ENCODE data around the gene AMIGO1.

AMIGO1 gene

GRCh38 chr1:109490029-109490933, 19.2 kb downstream of the AMIGO1 start:
- H3K4me3 ChIP-seq (ENCODE audit: low read length, poor library complexity, severe bottlenecking) = no peak overlapping the region
- H3K36me3 ChIP-seq (ENCODE audit: insufficient read depth, low read length) = no peaks in the 10 kb centered on the region; the same call in 1 of the 2 replicates
- H3K9me3 ChIP-seq (ENCODE audit: insufficient read depth, low read depth, low read length) = no peaks in the 10 kb centered on the region
- no peak overlapping the region for H3K9ac ChIP-seq (ENCODE audit: low read depth, low read length, poor library complexity, severe bottlenecking)
- peaks cover 7% of the 10 kb centered on the region for H4K20me1 ChIP-seq (ENCODE audit: insufficient read depth, low read length, poor library complexity, severe bottlenecking)
- peaks cover 17% of the 10 kb centered on the region for H3K4me1 ChIP-seq (ENCODE audit: insufficient read depth, low read length, poor library complexity, severe bottlenecking)
- H3K9me2 ChIP-seq (replicated peaks; ENCODE audit: low read depth, low read length) = no peaks in the 10 kb centered on the region
- H3K4me2 ChIP-seq (ENCODE audit: low read depth, low read length, poor library complexity, severe bottlenecking) = no peak overlapping the region
- TF ChIP-seq EZH2phosphoT487 (IDR thresholded peaks at IDR 0.05; ENCODE audit: borderline replicate concordance) (no peak), CTCF (conservative IDR thresholded peaks at IDR 0.05; ENCODE audit: low read length) (peak; percentile 81)
- no peaks in the 10 kb centered on the region for H3K27me3 ChIP-seq (ENCODE audit: insufficient read depth, low read length, poor library complexity, severe bottlenecking)
- no peaks in the 10 kb centered on the region for H3F3A ChIP-seq (ENCODE audit: low read depth)
- no peak overlapping the region for H2AFZ ChIP-seq (ENCODE audit: low read length)
- peaks cover 11% of the 10 kb centered on the region for H3K79me2 ChIP-seq (ENCODE audit: insufficient read depth, low read length)

- H3K4me3 ChIP-seq (ENCODE audit: low read length, poor library complexity, severe bottlenecking) = no peak overlapping the region
- H3K9me3 ChIP-seq (ENCODE audit: insufficient read depth, low read depth, low read length) = no peaks in the 10 kb centered on the region
- H3K9ac ChIP-seq (ENCODE audit: low read depth, low read length, poor library complexity, severe bottlenecking) = no peak overlapping the region
- H3K79me2 ChIP-seq (ENCODE audit: insufficient read depth, low read length) = no peaks in the 10 kb centered on the region; the same call in 1 of the 2 replicates
- H3K9me2 ChIP-seq (replicated peaks; ENCODE audit: low read depth, low read length) = no peaks in the 10 kb centered on the region
- H3K4me2 ChIP-seq (ENCODE audit: low read depth, low read length, poor library complexity, severe bottlenecking) = no peak overlapping the region
- H2AFZ ChIP-seq (ENCODE audit: low read length) = no peak overlapping the region
- TF ChIP-seq EZH2phosphoT487 (IDR thresholded peaks at IDR 0.05; ENCODE audit: borderline replicate concordance) (no peak), CTCF (conservative IDR thresholded peaks at IDR 0.05; ENCODE audit: low read length) (no peak)
- H4K20me1 ChIP-seq (ENCODE audit: insufficient read depth, low read length, poor library complexity, severe bottlenecking) = no peaks in the 10 kb centered on the region
- H3K36me3 ChIP-seq (ENCODE audit: insufficient read depth, low read length) = no peaks in the 10 kb centered on the region; the same call in 1 of the 2 replicates
- peaks cover 20% of the 10 kb centered on the region for H3K4me1 ChIP-seq (ENCODE audit: insufficient read depth, low read length, poor library complexity, severe bottlenecking)
- H3K27me3 ChIP-seq (ENCODE audit: insufficient read depth, low read length, poor library complexity, severe bottlenecking) = no peaks in the 10 kb centered on the region
- no peaks in the 10 kb centered on the region for H3F3A ChIP-seq (ENCODE audit: low read depth)
Measured at GRCh38 chr1:109488696-109489095, 20.8 kb downstream of the AMIGO1 start.

- no peaks in the 10 kb centered on the region; the same call in 1 of the 2 replicates for H3K36me3 ChIP-seq (ENCODE audit: insufficient read depth, low read length)
Measured at GRCh38 chr1:109488201-109488600, 21.3 kb downstream of the AMIGO1 start.

More at GRCh38 chr1:109488201-109488600, 21.3 kb downstream of the AMIGO1 start:
- Histone ChIP-seq H3K9ac (ENCODE audit: low read depth, low read length, poor library complexity, severe bottlenecking) (no peak overlapping the region), H3K79me2 (ENCODE audit: insufficient read depth, low read length) (no peaks in the 10 kb centered on the region; the same call in 1 of the 2 replicates), H3K9me2 (replicated peaks; ENCODE audit: low read depth, low read length) (no peaks in the 10 kb centered on the region), H4K20me1 (ENCODE audit: insufficient read depth, low read length, poor library complexity, severe bottlenecking) (no peaks in the 10 kb centered on the region), H3K4me1 (ENCODE audit: insufficient read depth, low read length, poor library complexity, severe bottlenecking) (peaks cover 18% of the 10 kb centered on the region), H3K9me3 (ENCODE audit: insufficient read depth, low read depth, low read length) (no peaks in the 10 kb centered on the region), H2AFZ (ENCODE audit: low read length) (no peak overlapping the region), H3F3A (ENCODE audit: low read depth) (no peaks in the 10 kb centered on the region), H3K27me3 (ENCODE audit: insufficient read depth, low read length, poor library complexity, severe bottlenecking) (no peaks in the 10 kb centered on the region), H3K4me3 (ENCODE audit: low read length, poor library complexity, severe bottlenecking) (no peak overlapping the region), H3K4me2 (ENCODE audit: low read depth, low read length, poor library complexity, severe bottlenecking) (no peak overlapping the region)
- TF ChIP-seq CTCF (conservative IDR thresholded peaks at IDR 0.05; ENCODE audit: low read length) (no peak), EZH2phosphoT487 (IDR thresholded peaks at IDR 0.05; ENCODE audit: borderline replicate concordance) (no peak)

Data from Loucy (cell line).